HG02970 (cell line): ENCODE data around the gene TPX2.
"Not testable (repeated sequence)": the region's sequence is repeated elsewhere in the genome, so short reads cannot be mapped to it uniquely, and the experiment has no call there.

Experiments
- ATAC-seq: cut with Tn5 transposase; IDR thresholded peaks from one replicate; pipeline ENCODE4 v1.9.1; 2021; ENCODE audit warnings: mild to moderate bottlenecking, moderate library complexity, moderate number of reproducible peaks; ENCODE audit not compliant: unreplicated experiment, low FRiP score

Gene TPX2

DNA sequence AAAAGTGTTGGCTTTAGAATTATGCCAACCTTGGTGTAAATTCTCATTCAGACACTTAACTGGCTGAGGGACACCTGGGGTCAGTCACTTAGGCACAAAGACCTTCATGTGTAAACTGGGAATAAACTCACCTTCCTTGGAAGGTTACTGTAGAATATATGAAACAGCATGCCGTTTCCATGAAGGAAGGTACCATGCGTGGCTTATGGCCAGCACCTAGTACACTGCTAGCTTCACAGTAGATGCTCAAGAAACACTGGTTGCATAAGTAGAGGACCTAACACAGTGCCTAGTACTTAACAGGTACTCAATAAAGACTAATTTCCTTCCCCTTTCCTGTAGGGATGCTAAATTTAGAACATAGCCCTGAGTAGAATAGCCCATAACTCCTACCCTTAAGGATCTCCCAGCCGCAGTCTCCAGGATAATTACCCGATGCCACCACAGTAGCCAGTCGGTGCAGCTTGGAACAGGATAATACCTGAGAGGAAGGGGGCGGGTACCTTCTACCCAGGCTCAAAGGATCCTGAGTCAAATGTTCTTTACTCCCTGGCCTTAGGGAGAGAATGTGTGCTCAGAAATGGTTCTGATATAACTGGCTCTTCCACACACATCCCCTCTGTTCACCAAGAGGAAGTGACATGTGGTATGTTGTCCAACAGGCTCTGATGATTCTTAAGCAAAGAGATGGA, 20.0 kb upstream of the TPX2 start:
- ATAC-seq, result no peak

DNA sequence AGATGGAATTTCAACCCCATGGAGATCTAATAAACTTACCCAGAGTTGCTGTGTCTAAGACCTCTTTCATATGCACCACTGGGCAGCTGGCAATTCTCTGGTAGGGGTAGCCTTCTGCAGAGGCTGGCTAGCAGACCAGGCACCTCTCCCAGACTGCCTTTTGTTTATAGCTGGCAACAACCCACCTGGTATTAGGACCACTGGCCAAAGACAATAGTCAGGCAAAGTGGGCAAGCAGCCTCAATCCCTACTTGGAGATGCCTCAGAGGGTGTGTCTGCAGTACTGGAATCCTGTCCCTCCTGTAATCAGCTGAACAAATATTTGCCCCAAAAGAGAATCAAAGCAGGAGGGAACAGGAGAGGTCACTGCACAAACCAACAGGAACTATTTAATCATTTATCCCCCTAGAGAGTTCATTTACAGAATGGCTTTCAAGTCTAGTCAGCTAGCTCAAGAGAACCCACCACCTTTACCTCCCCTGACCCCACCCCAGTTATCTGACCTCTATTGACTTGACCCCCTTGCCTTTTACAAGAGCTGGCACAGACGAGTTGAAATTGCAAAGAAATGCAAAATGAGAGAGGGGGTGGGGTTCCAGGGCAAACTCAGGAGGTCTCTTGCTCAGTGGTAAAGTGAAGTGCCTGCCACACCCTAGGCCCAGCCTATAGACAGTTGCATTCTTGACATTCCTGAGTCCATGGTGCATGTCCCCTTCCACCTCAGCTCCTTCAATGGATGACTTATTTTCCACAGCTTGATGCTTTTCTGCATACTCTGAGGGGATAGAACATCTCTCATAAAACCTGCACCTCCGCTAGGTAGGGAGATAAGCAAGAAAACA, 19.2 kb upstream of the TPX2 start:
- ATAC-seq, result no peak

DNA sequence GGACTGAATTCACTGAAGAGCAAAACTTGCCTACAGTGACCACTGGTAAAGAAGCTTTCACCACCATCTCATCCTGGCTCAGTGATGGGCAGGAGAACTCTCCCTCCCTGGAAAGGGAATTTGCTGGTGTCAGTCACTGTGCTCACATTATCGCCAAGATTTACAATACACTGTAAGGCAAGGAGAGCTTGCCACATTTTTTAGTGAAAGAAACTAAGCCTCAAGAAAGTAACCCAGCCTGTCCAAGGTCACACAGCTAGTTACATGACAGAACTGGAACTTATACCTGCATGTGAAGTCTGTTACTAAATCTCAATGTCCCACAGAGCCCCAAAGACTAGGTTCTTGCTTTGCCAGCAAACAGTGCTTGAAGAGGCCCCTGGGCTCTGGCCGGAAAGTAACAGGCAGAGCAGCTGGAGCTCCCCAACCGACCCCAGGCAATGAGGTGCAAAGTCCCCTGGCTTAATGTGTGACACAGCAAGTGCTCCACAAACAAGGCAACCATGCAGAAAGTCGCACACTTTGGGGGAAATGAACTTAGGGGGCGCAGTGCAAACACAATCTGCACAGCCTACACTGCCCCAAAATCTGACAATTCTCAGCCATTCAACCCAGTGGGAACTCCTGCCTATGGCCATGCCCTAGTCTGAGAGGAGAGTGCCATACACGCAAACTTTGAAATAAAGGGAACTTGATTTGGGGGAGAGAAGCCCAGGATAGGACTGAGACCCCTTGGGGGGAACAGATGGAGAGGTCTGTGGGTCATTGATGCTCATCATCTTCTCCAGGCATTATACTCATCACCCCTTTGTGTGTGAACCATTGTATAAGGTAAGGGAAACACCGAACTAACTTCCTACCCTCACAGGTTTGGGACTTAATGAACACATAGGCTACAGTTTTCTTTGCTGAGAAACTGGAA, 18.3 kb upstream of the TPX2 start:
- ATAC-seq, result no peak

DNA sequence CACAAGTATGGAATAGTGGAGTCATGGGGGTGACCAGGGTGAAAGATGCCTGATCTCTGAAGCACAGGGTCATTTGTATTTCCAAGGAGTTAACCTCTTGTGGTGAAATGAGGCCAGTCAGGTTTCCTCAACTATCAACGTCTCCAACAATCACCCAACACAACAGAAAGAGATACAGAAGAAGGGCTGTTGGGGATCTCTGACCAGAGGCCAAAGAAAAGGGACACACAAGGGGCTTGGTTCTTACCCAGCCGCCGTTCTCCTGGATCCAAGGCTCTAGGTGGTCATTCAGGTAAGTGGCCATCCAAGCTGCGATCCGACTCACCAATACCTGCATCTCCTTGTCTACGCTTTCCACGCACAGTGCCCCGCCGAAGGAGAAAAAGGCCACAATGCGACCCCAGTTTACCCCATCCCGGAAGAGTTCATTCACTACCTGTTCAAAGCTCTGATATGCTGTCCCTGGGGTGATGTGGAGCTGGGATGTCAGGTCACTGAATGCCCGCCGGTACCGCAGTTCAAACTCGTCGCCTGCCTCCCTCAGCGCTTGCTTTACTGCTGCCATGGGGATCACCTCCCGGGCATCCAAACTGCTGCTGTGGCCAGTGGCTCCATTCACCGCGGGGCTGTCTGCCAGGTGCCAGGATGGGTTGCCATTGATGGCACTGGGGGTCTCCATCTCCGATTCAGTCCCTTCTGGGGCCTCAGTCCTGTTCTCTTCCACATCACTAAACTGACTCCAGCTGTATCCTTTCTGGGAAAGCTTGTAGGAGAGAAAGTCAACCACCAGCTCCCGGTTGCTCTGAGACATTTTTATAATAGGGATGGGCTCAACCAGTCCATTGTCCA, 17.5 kb upstream of the TPX2 start:
- no peak for ATAC-seq

DNA sequence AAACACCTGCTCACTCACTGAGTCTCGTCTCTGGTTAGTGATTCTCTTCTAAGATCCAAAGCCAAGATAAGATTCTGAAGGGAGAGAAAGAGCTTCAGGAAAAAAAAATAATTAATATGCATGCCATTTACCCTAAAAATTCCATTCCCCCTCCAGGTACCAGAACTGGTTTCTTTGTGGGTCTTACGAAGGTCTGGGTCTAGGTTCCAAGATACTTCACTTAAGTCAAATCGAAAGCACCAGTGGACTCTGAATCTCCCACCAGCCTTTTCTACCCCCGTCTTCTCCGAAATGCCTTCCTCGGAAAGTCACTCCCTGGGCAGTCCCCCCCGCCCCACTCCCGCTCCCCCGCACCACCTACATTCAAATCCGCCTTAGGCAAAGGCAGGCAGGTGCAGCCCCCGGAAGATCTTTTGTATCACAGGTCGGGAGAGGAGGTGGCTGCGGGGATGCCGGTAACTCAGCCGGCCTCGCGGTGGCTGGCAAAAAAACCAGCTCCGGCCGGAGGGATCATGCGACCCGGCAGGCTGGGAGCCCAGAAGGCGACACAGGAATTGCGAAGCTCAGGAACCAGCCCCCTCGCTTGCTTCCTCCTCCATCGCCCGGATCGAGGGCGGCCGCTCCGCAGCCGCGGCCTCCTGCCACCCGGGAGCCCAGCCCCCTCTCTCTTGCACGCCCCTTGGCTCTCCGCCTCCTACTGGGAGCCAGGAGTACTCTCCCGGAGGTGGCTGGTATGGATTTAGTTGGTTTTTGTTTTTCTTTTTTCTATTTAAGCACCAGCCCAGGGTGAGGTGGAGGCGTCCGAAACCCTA, 16.6 kb upstream of the TPX2 start, which contains the start of gene BCL2L1:
Gene BCL2L1, minus strand, starts transcription at position 612 of the 812 bp plus-strand sequence. CDS start 650 bp downstream, outside the sequence.
- no peak for ATAC-seq

DNA sequence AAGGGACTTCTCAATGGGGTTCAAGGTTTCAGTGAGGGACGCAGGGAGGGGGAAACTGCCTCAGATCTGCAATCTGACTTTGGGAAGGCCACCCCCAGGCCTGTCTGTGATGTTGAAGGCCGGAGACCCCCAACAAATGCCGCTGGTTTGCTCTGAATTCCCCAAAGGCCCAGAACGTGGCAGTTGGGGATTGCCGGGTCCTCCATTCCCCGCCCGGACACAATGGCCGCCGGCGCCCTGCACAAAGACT, 16.1 kb upstream of the TPX2 start:
- no peak for ATAC-seq

DNA sequence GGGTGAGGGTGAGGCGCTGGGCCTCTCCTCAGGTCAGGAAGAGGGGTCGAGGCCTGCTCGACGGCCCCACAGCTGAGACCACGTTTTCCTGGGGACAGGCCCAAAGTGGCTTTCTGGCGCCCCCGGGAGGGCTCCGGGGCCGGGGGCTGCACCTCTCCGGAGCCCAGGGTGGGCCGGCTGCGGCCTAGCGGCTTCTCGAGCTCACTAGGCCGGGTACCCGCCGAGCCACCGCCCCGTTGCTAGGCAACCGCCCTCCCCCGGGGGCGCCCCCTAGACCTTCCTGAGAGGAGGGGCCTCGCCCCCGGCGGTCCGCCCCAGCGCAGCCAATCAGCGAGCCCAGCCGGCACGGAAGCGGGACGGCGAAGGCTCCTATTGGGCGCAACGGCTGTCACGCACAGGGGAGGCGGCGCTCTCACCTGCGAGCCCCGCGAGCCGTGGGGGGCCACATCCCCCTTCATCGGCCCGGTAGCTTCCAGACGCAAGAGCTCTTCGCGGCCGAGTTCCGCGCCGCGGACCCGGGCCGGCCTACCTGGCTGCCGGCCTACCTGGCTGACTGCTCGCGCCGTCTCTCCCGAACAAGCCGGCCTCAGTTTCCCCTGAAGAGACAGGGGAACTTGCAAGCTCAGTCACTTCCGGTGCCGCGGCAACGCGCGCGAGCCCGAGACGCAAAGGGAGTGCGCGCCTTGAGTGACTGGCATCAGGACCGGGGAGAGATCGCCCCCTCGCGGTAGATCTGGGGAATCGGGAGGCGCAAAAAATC, 15.6 kb upstream of the TPX2 start:
- ATAC-seq, result peak; percentile 77

DNA sequence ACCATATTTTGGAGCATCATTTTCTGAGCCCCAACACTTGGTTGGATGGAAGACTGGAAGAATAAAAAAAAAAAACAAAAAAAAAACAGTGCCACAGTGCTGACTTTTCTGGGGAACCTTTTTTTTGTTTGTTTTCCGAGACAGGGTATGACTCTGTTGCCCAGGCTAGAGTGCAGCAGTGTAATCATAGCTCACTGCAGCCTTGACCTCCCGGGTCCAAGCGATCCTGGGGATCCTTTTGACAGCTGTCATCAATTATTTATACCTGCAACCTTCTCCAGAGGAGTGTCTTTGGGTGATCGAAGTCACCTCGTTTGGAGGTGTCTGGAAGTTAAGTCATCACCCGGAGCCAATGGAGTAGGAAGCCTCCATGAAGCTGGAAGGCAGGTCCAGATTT, 7.8 kb upstream of the TPX2 start:
- no peak for ATAC-seq

DNA sequence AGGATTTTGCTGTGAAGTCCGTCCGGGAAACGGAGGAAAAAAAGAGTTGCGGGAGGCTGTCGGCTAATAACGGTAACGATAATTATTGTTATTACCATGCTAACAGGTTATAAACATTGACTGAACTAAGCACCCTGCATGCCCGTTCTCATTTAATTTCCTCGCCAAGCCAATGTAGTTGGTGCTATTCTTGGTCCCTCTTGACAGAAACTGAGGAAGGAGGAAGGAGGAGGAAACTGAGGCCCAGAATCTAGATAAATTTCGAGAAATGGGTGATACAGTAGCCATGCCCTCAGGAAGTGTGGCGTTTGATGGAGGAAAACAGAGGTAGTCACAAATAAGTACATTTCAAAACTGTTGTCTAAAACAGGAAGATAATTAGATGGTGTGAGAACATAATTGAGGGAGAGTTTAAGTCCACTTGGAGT, 474 bp downstream of the TPX2 start:
- peak; percentile 5 for ATAC-seq

DNA sequence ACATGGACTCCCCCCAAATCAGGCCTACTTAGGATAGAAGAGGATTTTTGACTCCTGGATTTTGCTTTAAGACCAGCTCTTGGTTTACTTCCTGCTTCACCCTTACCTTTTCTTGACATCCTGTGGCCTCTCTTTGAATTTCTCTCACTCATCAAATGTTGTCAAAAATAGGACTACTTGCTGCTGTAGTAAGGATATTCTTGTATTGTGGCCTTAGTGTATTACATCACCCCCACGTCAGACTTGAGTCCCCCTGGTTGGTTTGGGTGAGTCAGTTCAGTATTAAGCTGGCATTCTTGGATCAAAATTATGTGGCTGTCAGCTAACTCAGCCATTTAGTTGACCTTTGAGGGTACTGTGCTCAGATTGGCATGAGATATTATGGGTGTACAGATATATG, 1.1 kb downstream of the TPX2 start:
- ATAC-seq, result no peak

DNA sequence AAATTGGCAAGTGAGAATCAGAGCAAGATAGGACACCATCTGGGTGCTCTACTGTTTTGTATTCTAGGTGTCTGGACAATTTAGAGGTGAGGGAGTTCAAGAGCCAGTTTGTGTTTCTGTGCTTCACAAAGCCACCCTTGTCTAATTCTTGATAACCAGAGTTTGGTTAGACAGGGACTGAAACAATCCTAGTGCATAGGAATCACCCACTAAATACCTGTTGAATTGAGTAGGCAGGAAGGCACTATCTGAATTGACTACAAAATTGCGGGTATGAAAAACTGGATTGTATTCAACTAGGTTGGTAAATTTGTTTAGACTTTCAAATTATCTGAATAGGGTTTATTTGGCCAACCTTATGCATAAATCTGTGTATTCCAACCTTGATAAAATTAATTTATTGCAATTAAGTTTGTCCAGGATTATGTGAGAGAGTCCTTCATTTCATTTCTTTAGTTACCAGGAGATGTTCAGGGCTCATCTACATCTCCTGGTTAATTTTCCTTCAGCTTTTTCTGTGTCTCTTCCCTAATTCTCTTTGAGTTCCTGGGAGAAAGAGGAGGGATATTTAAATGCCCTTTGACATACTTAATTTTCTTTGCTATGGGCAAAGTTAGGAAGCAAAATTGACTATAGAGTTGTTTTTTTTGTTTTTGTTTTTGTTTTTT, 1.7 kb downstream of the TPX2 start:
- ATAC-seq, result no peak

DNA sequence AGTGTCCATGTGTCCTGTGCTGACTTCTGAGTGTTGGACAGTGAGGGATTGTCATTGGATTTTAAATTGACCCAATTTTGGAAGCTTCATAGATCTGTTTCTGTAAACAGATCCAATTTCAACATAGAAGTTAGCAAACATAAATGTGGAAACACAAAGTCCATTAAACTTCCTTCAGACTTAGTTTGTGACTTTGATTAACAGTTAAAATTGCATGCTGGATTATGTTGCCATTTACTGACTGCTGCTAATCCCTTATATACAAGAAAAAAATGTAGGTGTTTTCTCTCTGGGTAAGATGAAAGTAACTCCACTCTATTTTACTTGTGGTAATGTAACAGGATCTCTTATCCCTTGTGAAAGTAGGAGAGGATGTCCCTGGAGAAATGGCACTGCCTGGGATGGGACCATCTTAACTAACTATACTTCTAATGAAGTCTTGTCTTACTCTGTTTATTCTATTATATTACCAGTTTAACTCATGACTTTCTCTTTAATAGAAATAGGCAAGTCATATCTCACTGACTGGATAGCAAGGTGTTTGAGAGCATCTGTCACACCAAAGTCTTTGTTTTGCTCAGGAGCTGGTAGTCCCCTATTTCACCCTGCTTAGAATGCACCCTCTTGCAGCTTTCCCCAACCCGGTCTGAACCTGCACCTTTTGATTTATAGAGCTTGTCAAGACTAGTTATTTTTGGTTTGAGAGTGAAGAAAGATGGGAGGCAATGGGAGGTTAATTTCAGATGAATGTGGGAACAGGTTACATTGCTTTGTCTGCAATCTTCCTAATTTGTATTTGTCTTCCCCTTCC, 7.2 kb downstream of the TPX2 start:
- no peak for ATAC-seq

DNA sequence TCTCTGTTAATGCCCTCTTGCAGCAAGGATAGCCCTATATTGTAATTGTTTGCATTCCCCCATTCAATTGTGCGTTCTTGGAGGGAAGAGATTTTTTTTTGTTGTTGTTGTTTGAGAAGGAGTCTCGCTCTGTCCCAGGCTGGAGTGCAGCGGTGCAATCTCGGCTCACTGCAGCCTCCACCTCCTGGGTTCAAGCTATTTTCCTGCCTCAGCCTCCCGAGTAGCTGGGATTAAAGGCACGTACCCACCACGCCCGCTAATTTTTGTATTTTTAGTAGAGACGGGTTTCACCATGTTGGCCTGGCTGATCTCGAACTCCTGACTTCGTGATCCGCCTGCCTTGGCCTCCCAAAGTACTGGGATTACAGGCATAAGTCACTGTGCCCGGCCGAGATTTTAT, 7.9 kb downstream of the TPX2 start:
- ATAC-seq, result not testable (repeated sequence)

DNA sequence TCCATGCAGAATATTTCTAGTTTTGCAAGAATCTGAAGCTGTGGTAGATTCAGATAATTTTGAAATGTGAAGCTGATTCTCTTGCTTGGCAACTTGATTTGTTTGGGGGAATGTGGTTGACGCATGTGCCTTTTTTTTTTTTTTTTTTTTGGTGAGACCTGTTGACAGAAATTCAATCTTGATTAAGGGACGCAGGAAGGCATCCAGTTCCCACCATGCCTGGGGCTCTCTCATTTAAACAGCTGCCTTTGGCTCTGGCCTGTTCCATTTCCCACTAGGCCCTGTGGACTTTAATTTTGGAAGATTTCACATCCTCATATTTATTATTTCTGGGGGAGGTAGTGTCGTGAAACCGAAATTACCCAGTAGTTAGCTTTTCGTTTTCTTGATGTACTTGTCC, 8.6 kb downstream of the TPX2 start:
- ATAC-seq, result no peak

DNA sequence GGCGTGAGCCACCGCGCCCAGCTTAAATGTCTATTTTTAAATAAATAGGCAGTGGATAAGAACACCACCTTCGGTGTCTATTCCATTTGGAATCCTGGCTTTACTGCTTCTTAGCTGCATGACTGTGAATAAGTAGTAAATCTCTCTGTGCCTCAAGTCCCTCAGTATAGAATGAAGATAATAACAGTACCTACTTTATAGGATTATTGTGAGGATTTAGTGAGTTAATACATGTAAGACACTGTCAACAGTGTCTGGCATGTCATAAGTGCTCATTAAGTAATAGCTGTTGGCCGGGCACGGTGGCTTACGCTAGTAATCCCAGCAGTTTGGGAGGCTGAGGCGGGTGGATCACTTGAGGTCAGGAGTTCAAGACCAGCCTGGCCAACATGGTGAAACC, 10.1 kb downstream of the TPX2 start:
- no peak for ATAC-seq

DNA sequence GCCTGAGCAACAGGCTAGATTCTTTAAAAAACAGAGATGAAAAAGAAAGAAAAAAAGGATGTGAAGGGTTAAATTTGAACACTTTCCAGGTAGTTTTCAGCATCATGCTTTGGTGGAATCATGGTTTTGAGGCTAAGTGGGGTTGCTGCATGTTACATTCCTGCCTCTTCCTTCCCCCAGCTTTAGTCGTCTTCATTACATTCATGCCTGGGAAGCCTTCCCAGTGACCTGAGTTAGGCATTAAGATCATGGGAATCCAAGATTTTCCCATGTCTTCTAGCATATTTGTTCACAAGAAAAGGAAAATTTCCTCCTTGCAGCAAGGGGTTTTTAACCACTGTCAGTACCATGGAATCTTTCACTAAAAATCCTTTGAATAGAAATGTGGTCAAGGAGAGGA, 12.0 kb downstream of the TPX2 start:
- no peak for ATAC-seq

DNA sequence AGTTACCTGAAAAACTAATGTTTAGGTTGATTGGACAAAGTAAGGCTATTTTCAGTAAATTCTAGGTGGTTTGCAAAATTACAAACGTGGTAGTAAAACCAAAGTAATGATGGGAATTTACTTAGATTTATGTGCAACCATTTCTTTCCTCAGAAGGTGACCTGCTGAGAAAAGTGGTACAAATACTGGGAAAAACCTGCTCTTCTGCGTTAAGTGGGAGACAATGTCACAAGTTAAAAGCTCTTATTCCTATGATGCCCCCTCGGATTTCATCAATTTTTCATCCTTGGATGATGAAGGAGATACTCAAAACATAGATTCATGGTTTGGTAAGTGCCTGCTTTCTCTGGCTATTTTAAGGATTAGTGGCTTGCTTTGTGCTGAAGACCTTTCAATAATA, 18.2 kb downstream of the TPX2 start:
- no peak for ATAC-seq
